Activated T-helper 2 cell treated with anti-CD3 and anti-CD28 coated beads, Interferon-gamma antibody, Interleukin-2, Interleukin-4, amounts not matched to agents 10 μg/mL and 5 μg/mL and 100 μg/mL, durations not matched to agents 14 hours and 24 hours and 36 hours (primary cell): ENCODE data around the gene ROR1. TPM values are rescaled to one million over a fixed set of nuclear protein-coding genes. Genes with fewer than 3 reads are reported as not detected.
"Not testable (repeated sequence)": the region's sequence is repeated elsewhere in the genome, so short reads cannot be mapped to it uniquely, and the experiment has no call there.

Experiments
- DNase-seq: peaks from one replicate; pipeline ENCODE4 v3.0.0; 2021; ENCODE audit warnings: low spot score
- H3K27ac Mint-ChIP-seq: one replicate; pipeline ENCODE4 v1.8.0; 2021; ENCODE audit warnings: mixed read lengths
- H3K27me3 Mint-ChIP-seq: one replicate; pipeline ENCODE4 v1.8.0; 2021; ENCODE audit warnings: low read depth, mixed read lengths
- H3K36me3 Mint-ChIP-seq: one replicate; pipeline ENCODE4 v1.8.0; 2021; ENCODE audit warnings: low read depth, mixed read lengths
- H3K4me1 Mint-ChIP-seq: one replicate; pipeline ENCODE4 v1.8.0; 2021; ENCODE audit warnings: low read depth, mixed read lengths
- H3K4me3 Mint-ChIP-seq: one replicate; pipeline ENCODE4 v1.8.0; 2021; ENCODE audit warnings: low read depth, mild to moderate bottlenecking, moderate library complexity, mixed read lengths
- H3K9me3 Mint-ChIP-seq: one replicate; pipeline ENCODE4 v1.8.0; 2021; ENCODE audit warnings: mixed read lengths
- intact Hi-C: fragments of 100-400 bp; cut with micrococcal nuclease; formaldehyde crosslinking; loops from one replicate; pipeline ENCODE4 v1.15.1; 2023
- total RNA-seq: library from RNA; stranded (reverse); gene quantifications from 2 replicates; pipeline ENCODE4 v1.2.3, GENCODE V29; 2022

Gene ROR1
- total RNA-seq, 1 donor from 2014 or later: 0.09 TPM

DNA sequence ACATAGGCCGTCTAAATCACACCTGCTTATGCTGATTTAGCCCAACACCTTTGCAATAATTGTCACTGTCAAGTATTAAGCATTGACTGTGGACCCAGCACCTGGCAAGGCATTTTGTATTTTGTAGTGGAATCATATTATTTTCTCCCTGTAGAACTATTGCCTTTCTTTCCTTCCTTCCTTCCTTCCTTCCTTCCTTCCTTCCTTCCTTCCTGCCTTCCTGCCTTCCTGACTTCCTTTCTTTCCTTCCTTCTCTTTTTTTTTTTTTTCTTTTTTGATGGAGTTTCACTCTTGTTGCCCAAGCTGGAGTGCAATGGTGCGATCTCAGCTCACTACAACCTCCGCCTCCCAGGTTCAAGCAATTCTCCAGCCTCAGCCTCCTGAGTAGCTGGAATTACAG, 13.5 kb downstream of the ROR1 start:
- H3K36me3 Mint-ChIP-seq, H3K27me3 Mint-ChIP-seq, H3K4me3 Mint-ChIP-seq: not testable (repeated sequence)

DNA sequence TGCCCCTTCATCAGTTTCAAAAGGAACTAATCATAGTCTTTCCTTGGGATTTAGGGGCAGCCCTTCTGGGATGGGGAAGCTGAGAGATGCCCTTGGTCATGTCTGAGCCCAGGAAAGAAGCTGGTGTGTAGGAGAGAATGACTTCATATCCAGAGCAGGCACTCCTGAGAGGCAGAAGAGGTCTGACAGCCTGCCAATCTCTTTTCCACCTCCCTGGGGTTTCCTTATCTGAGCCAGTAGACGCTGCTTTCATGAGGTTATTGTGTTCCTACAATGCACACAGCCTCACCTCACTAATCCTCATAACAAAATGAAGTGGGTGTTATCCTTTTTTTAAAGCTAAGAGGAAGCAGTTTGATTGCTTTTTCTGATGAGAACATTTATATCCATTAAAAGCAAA, 14.1 kb downstream of the ROR1 start:
- Mint-ChIP-seq H3K27me3 (peaks cover 4% of the 10 kb centered on the region), H3K9me3 (no peaks in the 10 kb centered on the region), H3K4me1 (no peaks in the 10 kb centered on the region), H3K36me3 (no peaks in the 10 kb centered on the region), H3K27ac (no peak overlapping the region), H3K4me3 (no peak overlapping the region)
- intact Hi-C loops: no loop called here
- no peak for DNase-seq

More for the DNA sequence above, 13.5 kb downstream of the ROR1 start:
- H3K4me1 Mint-ChIP-seq, intact Hi-C loops, H3K27ac Mint-ChIP-seq, DNase-seq, H3K9me3 Mint-ChIP-seq: not testable (repeated sequence)

DNA sequence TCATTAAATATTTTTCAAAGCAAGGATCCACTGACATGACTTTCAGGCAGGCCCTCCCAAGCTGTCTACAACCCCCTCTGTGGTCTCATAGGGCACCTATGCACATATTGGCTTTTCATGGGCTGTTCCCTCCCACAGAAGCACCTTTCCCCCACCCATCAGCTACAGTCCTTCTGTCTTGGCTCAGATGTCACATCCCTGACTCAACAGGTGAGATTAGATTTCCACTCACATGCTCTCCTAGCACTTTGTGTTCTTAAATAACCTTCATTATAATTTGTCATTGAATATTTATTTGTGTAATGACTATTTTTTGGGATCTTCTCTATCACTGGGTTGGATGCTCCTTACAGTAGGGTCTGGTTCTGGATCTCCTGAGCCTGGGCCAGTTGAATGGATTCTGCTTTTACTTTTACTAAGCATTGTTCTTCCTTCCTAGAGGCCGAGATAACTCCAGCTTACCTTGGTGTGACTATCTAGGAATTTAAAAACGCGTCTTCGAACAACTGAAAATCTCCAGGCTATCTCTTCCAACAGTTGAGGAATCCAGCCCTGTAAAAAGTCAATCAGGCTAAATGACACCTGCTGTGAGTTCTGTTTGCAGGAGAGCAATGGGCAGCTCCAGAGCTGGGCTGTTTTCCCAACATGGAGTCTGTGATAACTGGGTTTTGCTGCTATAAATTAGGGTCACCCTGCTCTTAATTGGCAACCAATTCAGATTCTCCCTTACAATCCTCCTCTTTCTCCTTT, 16.2 kb downstream of the ROR1 start:
- Mint-ChIP-seq H3K9me3 (no peaks in the 10 kb centered on the region), H3K27ac (no peak overlapping the region), H3K27me3 (no peaks in the 10 kb centered on the region), H3K4me1 (no peaks in the 10 kb centered on the region), H3K4me3 (no peak overlapping the region), H3K36me3 (no peaks in the 10 kb centered on the region)
- DNase-seq: no peak
- intact Hi-C loops: no loop called here

DNA sequence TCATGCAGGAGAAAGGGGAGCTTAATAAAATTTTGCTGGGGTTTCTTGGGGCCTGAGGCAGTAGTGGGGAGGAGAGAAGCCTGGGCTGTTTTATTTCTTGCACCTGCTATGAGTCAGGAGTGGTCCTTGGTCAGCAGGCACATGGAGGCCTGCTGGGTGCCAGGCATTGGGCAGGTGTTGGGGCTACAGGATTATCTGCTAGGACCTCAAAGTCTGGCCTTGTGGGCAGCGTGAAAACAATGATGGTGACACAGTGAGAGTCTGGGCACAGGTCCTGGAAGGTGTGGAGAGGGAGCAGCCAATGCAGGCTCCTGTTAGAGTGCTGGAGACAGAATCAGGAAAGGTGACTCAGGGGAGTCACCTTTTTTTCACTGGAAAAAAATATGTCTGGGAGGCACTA, 17.2 kb downstream of the ROR1 start:
- DNase-seq: no peak
- intact Hi-C loops: no loop called here
- no peak overlapping the region for H3K27ac Mint-ChIP-seq
- no peak overlapping the region for H3K4me3 Mint-ChIP-seq
- no peaks in the 10 kb centered on the region for H3K4me1 Mint-ChIP-seq
- H3K36me3 Mint-ChIP-seq: no peaks in the 10 kb centered on the region
- no peaks in the 10 kb centered on the region for H3K9me3 Mint-ChIP-seq
- peaks cover 4% of the 10 kb centered on the region for H3K27me3 Mint-ChIP-seq

DNA sequence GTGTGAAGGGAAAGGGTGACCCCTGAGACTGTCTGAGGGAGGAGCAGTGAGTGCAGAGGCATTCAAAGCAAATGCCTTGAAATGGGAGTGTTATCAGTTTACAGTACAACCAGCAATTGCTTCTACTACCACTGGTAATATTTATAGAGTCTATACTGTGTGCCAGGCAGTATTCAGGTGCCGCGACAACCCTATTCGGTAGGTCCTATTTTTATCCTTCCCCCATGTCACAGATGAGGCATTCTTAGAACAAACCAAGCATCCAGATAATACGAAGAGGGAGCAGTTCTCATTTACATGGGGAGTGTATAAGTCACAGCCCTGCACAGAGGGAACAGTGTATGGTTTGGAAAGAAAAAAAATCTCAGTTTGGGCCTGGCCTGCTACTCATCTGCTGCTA, 18.3 kb downstream of the ROR1 start:
- no peaks in the 10 kb centered on the region for H3K4me1 Mint-ChIP-seq
- H3K4me3 Mint-ChIP-seq: no peak overlapping the region
- H3K9me3 Mint-ChIP-seq: no peaks in the 10 kb centered on the region
- H3K27me3 Mint-ChIP-seq: peaks cover 8% of the 10 kb centered on the region
- no peaks in the 10 kb centered on the region for H3K36me3 Mint-ChIP-seq
- no peak overlapping the region for H3K27ac Mint-ChIP-seq
- DNase-seq: no peak
- intact Hi-C loops: no loop called here

DNA sequence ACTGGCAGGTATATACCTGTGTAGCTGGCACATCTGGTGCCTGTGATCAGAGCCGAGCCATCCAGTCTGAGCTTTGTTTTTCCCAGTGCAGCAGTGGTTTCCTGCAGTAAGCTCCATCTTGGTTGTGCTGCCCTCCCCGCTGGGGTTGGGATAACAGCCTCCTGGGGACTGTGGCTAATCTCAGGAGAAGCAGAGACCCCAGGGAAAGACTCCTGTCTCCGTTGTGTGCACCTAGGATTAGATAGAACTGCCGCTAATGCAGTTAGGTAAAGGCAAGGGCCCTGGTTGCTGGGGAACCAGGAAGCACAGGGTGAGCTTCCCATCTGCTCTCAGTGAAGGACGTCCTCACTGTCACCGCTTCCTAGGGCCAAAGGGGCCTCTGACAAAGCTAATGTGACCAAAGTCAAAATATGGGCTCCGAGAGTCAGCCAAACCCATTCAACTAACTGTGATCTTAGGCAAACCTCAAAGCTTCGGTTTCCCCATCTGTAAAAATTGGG, 20.0 kb downstream of the ROR1 start:
- no peaks in the 10 kb centered on the region for H3K4me1 Mint-ChIP-seq
- intact Hi-C loops: no loop called here
- H3K27me3 Mint-ChIP-seq: peaks cover 8% of the 10 kb centered on the region
- no peaks in the 10 kb centered on the region for H3K36me3 Mint-ChIP-seq
- no peak overlapping the region for H3K4me3 Mint-ChIP-seq
- no peak for DNase-seq
- H3K27ac Mint-ChIP-seq: no peak overlapping the region
- H3K9me3 Mint-ChIP-seq: no peaks in the 10 kb centered on the region

DNA sequence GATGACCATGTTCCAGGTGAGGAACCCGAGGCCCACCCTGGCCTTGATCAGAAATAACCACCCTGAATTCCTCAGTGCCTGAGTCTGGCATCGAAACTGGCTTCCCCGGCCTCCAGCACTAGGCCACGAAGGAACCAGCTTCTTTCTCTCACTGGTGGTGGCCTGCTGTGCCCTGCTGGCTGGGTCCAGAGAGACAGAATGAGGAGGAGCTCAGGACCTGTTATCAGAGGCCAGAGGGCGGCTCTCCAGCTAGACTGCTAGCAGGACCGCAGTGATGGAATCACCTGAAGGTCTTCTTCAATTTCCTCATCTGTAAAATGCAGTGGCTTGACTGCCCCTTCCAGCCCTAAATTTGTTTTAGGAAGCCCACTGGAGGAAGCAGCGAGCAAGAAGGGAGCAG, 20.5 kb downstream of the ROR1 start:
- intact Hi-C loops: no loop called here
- no peaks in the 10 kb centered on the region for H3K4me1 Mint-ChIP-seq
- peaks cover 11% of the 10 kb centered on the region for H3K27me3 Mint-ChIP-seq
- H3K27ac Mint-ChIP-seq: no peak overlapping the region
- H3K36me3 Mint-ChIP-seq: no peaks in the 10 kb centered on the region
- no peaks in the 10 kb centered on the region for H3K9me3 Mint-ChIP-seq
- H3K4me3 Mint-ChIP-seq: no peak overlapping the region
- no peak for DNase-seq

DNA sequence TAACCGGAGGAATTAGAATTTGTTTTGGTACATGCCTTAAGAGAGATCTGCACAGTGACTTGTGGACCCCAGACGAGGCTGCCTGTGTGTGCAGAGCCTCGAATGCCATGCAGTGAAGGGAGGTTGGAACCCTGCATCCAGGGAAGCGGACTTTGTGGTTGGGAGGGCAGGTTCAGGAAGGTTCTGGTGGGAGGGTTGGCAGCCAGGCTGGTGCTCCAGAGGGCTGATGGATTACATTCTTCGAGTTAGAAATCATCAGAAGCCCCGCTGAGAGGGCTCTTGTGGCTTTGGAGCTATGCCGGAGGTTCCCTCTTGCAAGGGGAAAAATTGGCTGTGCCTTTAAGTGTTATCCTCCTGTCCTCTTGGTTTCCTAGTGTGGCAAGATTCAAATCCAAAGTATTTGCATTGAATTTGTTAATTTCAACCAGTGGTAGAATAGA, 21.1 kb downstream of the ROR1 start:
- Mint-ChIP-seq H3K27ac (no peak overlapping the region), H3K36me3 (no peaks in the 10 kb centered on the region)
- intact Hi-C loops: no loop called here

DNA sequence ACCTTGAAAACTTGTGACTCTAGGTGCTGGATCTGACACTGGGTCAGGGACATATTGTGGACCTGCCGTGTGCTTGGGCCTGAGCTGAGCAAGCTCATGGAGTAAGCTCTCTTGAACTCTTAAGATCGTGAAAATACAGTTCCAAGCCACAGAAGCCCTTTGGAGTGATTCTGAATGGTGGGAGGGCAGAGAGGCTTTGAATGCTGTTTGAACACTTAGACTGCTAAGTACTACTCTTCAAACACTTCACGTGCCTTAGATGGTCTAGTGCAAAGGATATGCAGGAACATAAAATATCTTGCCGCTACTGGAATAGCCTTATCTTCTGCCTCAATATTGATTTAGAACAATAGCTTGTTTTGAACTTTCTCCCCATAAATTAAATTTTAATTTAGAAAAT, 21.6 kb downstream of the ROR1 start:
- no peak overlapping the region for H3K27ac Mint-ChIP-seq
- no peaks in the 10 kb centered on the region for H3K4me1 Mint-ChIP-seq
- DNase-seq: no peak
- H3K36me3 Mint-ChIP-seq: no peaks in the 10 kb centered on the region
- no peaks in the 10 kb centered on the region for H3K9me3 Mint-ChIP-seq
- H3K4me3 Mint-ChIP-seq: no peak overlapping the region
- peaks cover 21% of the 10 kb centered on the region for H3K27me3 Mint-ChIP-seq
- intact Hi-C loops: no loop called here

More for the DNA sequence above, 21.1 kb downstream of the ROR1 start:
- H3K4me3 Mint-ChIP-seq: no peak overlapping the region
- no peaks in the 10 kb centered on the region for H3K9me3 Mint-ChIP-seq
- no peaks in the 10 kb centered on the region for H3K4me1 Mint-ChIP-seq
- no peak for DNase-seq
- H3K27me3 Mint-ChIP-seq: peaks cover 16% of the 10 kb centered on the region

DNA sequence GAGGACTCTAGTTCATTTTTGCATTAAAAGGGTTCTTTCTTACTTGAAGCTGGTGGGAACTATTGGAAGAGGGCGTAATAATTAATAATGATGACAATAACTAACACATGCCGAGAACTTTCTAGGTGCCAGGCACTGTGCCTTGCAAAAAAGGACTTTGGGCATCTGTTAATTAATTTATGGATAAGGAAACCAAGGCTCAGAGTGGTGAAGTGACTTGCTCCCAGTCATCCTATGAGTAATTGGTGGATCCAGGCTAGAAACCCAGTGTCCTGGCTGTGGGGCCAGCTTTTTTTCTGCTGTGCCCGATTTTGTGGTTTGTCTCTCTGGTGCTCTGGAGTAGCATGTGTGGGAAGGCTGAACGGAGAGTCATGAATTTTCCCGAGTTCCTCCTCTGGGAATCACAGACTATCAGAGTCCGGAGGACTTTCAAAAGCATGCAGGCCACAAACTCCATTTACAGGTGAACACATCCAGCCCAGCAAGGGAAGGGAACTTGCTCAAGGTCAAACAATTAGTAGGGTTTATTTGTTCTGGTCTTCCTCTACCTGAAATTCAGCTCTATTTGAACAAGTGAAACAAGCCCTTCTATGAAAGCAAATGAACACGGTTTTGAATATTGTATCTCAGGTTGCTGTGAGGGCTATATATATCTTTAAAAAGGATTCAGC, 23.4 kb downstream of the ROR1 start:
- no peak overlapping the region for H3K27ac Mint-ChIP-seq
- no peak for DNase-seq
- no peaks in the 10 kb centered on the region for H3K4me1 Mint-ChIP-seq
- H3K9me3 Mint-ChIP-seq: no peaks in the 10 kb centered on the region
- peaks cover 21% of the 10 kb centered on the region for H3K27me3 Mint-ChIP-seq
- intact Hi-C loops: no loop called here
- no peaks in the 10 kb centered on the region for H3K36me3 Mint-ChIP-seq
- no peak overlapping the region for H3K4me3 Mint-ChIP-seq

DNA sequence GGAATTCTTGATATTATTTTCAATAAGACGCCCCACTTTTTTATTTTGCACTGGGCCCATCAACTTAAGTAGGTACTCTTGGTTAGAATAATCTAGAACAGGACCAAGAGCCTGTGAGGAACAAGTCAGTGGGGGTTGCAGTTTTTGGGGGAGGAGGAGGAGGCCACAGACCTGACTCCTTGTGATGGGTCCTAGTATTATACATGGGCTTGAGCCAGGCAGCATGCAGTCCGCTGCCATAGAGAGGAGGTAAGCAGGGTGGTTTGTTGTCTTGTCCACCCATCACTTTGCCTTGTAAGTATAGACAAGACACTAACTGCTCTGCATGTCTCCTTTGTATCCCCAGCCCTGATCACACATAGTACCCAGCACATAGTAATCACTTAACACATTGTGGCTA, 24.5 kb downstream of the ROR1 start:
- Mint-ChIP-seq H3K27ac (no peak overlapping the region), H3K36me3 (no peaks in the 10 kb centered on the region), H3K27me3 (peaks cover 22% of the 10 kb centered on the region), H3K9me3 (no peaks in the 10 kb centered on the region), H3K4me3 (no peak overlapping the region), H3K4me1 (no peaks in the 10 kb centered on the region)
- DNase-seq: no peak
- intact Hi-C loops: no loop called here

DNA sequence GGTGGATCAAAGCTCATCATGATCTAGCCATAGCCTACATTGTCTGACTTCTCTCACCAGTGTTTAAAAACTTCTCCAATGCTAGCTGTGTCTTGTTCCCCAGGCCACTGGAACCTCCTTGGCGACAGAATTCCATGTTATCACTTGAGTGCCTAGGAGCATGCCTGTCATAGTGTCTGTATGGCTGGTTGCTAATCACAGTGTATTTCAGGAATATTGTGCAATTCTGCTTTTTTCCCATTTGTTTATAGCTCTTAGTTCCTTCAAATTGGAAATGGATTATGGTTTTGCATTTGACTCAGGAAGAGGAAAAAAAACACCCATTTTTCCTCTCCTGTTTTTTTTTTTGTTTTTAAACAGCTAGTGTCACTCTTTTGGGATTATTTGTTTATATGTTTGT, 25.5 kb downstream of the ROR1 start:
- Mint-ChIP-seq H3K36me3 (no peaks in the 10 kb centered on the region), H3K4me3 (no peak overlapping the region), H3K27ac (no peak overlapping the region), H3K27me3 (peaks cover 22% of the 10 kb centered on the region), H3K4me1 (no peaks in the 10 kb centered on the region), H3K9me3 (no peaks in the 10 kb centered on the region)
- intact Hi-C loops: no loop called here
- DNase-seq: no peak

DNA sequence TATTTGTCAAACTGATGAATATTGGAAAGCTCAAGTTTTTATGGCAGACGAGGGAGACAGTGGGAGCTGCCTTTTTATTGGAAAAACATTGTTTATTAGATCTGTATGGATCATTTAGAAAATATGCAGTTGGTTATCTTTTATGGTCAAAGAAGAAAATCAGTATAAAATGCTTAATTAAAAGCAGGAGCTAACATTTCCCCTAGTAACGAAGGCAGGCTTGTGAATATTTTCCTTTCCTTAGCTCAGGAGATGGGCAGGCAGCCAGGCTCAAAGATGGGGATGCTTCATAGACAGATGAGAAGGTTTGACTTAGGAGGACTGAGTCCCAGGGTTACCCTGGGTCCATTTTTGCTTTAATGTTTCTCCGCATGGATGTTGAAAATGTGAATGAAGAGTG, 26.0 kb downstream of the ROR1 start:
- no peak for DNase-seq
- no peak overlapping the region for H3K4me3 Mint-ChIP-seq
- no peak overlapping the region for H3K27ac Mint-ChIP-seq
- H3K9me3 Mint-ChIP-seq: no peaks in the 10 kb centered on the region
- no peaks in the 10 kb centered on the region for H3K36me3 Mint-ChIP-seq
- intact Hi-C loops: no loop called here
- no peaks in the 10 kb centered on the region for H3K4me1 Mint-ChIP-seq
- H3K27me3 Mint-ChIP-seq: peaks cover 22% of the 10 kb centered on the region
